Chondrocyte (in vitro differentiated cells): ENCODE results near the gene PHF5A. TPM values are rescaled to one million over a fixed set of nuclear protein-coding genes. Genes with fewer than 3 reads are reported as not detected.
"Not testable (repeated sequence)": the region's sequence is repeated elsewhere in the genome, so short reads cannot be mapped to it uniquely, and the experiment has no call there.

Source experiments
- DNase-seq: peaks from one replicate; pipeline ENCODE4 v3.0.0; 2021; ENCODE audit warnings: mixed read lengths, low spot score
- H3K27ac Mint-ChIP-seq: one replicate; pipeline ENCODE4 v1.8.0; 2021; ENCODE audit warnings: mild to moderate bottlenecking, moderate library complexity, mixed read lengths; ENCODE audit not compliant: unreplicated experiment
- H3K27me3 Mint-ChIP-seq: 2 replicates; pipeline ENCODE4 v1.8.0; 2021; ENCODE audit warnings: low read depth, mixed read lengths
- H3K36me3 Mint-ChIP-seq: 2 replicates; pipeline ENCODE4 v1.8.0; 2021; ENCODE audit warnings: low read depth, mixed read lengths
- H3K4me1 Mint-ChIP-seq: 2 replicates; pipeline ENCODE4 v1.8.0; 2021; ENCODE audit warnings: low read depth, mild to moderate bottlenecking, mixed read lengths
- H3K4me3 Mint-ChIP-seq: one replicate; pipeline ENCODE4 v1.8.0; 2021; ENCODE audit warnings: mild to moderate bottlenecking, moderate library complexity, mixed read lengths; ENCODE audit not compliant: unreplicated experiment
- H3K9me3 Mint-ChIP-seq: 2 replicates; pipeline ENCODE4 v1.8.0; 2021; ENCODE audit warnings: low read depth, mixed read lengths
- CTCF ChIP-seq: fragments of 200-600 bp; sonication (generic); IDR thresholded peaks from 2 replicates; pipeline ENCODE4 v1.5.0; 2021; ENCODE audit warnings: antibody characterized with exemption, mild to moderate bottlenecking, moderate library complexity
- total RNA-seq: library from RNA; stranded (reverse); gene quantifications from 3 replicates; pipeline ENCODE4 v1.2.1, GENCODE V29; 2021

The PHF5A gene
- total RNA-seq, 1 donor from 2014 or later = 26.8 TPM

- no peak overlapping the region for H3K4me3 Mint-ChIP-seq
- H3K27ac Mint-ChIP-seq = no peak overlapping the region
- peaks cover 26% of the 10 kb centered on the region for H3K36me3 Mint-ChIP-seq
- H3K4me1 Mint-ChIP-seq = peaks cover 18% of the 10 kb centered on the region
- DNase-seq = no peak
- H3K9me3 Mint-ChIP-seq = no peaks in the 10 kb centered on the region
- no peaks in the 10 kb centered on the region for H3K27me3 Mint-ChIP-seq
- no peak for TF ChIP-seq CTCF
These were observed 31.3 kb downstream of the PHF5A start for GRCh38 chr22:41437198-41437597.

- H3K27ac Mint-ChIP-seq = peak overlapping the region; percentile 4
- no peak for TF ChIP-seq CTCF
- H3K27me3 Mint-ChIP-seq = no peaks in the 10 kb centered on the region
- no peak overlapping the region for H3K4me3 Mint-ChIP-seq
- peaks cover 27% of the 10 kb centered on the region for H3K36me3 Mint-ChIP-seq
- H3K4me1 Mint-ChIP-seq = peaks cover 14% of the 10 kb centered on the region
- no peaks in the 10 kb centered on the region for H3K9me3 Mint-ChIP-seq
- DNase-seq = no peak
These were observed 32.0 kb downstream of the PHF5A start for GRCh38 chr22:41436322-41437113.

- DNase-seq = no peak
- H3K27me3 Mint-ChIP-seq = no peaks in the 10 kb centered on the region
- no peak overlapping the region for H3K27ac Mint-ChIP-seq
- H3K4me1 Mint-ChIP-seq = peaks cover 11% of the 10 kb centered on the region
- no peak for TF ChIP-seq CTCF
- H3K4me3 Mint-ChIP-seq = no peak overlapping the region
- no peaks in the 10 kb centered on the region for H3K9me3 Mint-ChIP-seq
- peaks cover 31% of the 10 kb centered on the region for H3K36me3 Mint-ChIP-seq
These were observed 32.9 kb downstream of the PHF5A start for GRCh38 chr22:41435560-41435959.

- DNase-seq, H3K27ac Mint-ChIP-seq: not testable (repeated sequence)
- peaks cover 31% of the 10 kb centered on the region for H3K36me3 Mint-ChIP-seq
These were observed 34.0 kb downstream of the PHF5A start for GRCh38 chr22:41434361-41435003.

DNA sequence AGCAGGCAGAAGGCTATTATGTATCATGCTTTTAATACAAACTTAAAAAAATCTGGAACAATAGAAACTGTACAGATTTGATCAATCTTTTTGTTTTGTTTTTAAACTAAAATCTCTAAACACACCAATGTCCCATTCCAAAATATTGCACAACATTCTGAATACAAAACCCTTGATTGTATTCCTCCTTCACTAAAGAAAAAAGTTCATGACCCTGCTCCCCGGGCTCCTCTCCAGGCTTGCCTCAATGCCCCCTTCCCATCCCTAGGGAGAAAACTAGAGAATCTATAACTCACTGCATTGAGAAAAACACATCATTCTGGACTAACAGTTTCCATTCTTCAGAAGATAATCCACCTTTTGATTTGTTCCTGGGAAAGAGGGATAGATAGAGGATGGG is 35.0 kb downstream of the PHF5A start:
- H3K27me3 Mint-ChIP-seq, H3K4me3 Mint-ChIP-seq, H3K27ac Mint-ChIP-seq, DNase-seq, H3K4me1 Mint-ChIP-seq, H3K9me3 Mint-ChIP-seq: not testable (repeated sequence)
- peaks cover 31% of the 10 kb centered on the region for H3K36me3 Mint-ChIP-seq

More at GRCh38 chr22:41434361-41435003, 34.0 kb downstream of the PHF5A start:
- peaks cover 15% of the 10 kb centered on the region for H3K4me1 Mint-ChIP-seq
- not testable (repeated sequence) for H3K27me3 Mint-ChIP-seq, H3K4me3 Mint-ChIP-seq, H3K9me3 Mint-ChIP-seq

- Mint-ChIP-seq H3K4me3 (no peak overlapping the region), H3K27me3 (no peaks in the 10 kb centered on the region), H3K27ac (no peak overlapping the region), H3K9me3 (no peaks in the 10 kb centered on the region), H3K36me3 (peaks cover 27% of the 10 kb centered on the region), H3K4me1 (peaks cover 9% of the 10 kb centered on the region)
- TF ChIP-seq CTCF = no peak
- DNase-seq = no peak
These were observed 36.8 kb downstream of the PHF5A start for GRCh38 chr22:41431656-41432055.
